PC-3 (cell line): ENCODE measurements around the gene PIP5K1C. TPM values are rescaled to one million over a fixed set of nuclear protein-coding genes. Genes with fewer than 3 reads are reported as not detected.

Experiments used
- ATAC-seq: fragments of 200-7000 bp; cut with Tn5 transposase; 2 replicates; pipeline ENCODE4 v1.9.1; 2020; ENCODE audit warnings: mild to moderate bottlenecking, moderate library complexity
- BruUV-seq: library from RNA; stranded (reverse); fragments of 400-500 nt; replicated peaks from 2 replicates; lab custom pipeline; 2021; lab: Mats Ljungman, UMichigan
- CTCF ChIA-PET: fragments of 300-600 bp; sonication (Branson Sonifier 250); formaldehyde crosslinking; loops from one replicate; lab custom pipeline; 2022; ENCODE audit warnings: antibody characterized with exemption; lab: Charles Lee
- POLR2A ChIA-PET: fragments of 300-600 bp; sonication (Branson Sonifier 250); formaldehyde crosslinking; loops from one replicate; lab custom pipeline; 2022; ENCODE audit warnings: antibody characterized with exemption; ENCODE audit not compliant: unreplicated experiment; lab: Charles Lee
- DNase-seq: peaks from one replicate; pipeline ENCODE4 v3.0.0-alpha.2; 2015
- H2AFZ ChIP-seq: fragments of 300-600 bp; sonication (generic); 2 replicates; pipeline ENCODE4 v1.6.0; 2016; ENCODE audit warnings: antibody characterized with exemption, low read length
- H3F3A ChIP-seq: fragments of 300-600 bp; sonication (generic); one replicate; pipeline ENCODE4 v1.6.0; 2017; ENCODE audit warnings: antibody characterized with exemption, low read length, control low read depth, mild to moderate bottlenecking; ENCODE audit not compliant: unreplicated experiment
- H3K27ac ChIP-seq: fragments of 300-600 bp; sonication (generic); 2 replicates; pipeline ENCODE4 v1.5.1; 2016; ENCODE audit warnings: mild to moderate bottlenecking, low read length
- H3K27me3 ChIP-seq: fragments of 300-600 bp; sonication (generic); 2 replicates; pipeline ENCODE4 v1.6.1; 2016; ENCODE audit warnings: low read length, mixed read lengths
- H3K36me3 ChIP-seq: fragments of 300-600 bp; sonication (generic); 2 replicates; pipeline ENCODE4 v1.6.1; 2016; ENCODE audit warnings: low read depth, mixed run types, low read length, mixed read lengths
- H3K4me1 ChIP-seq: fragments of 300-600 bp; sonication (generic); 2 replicates; pipeline ENCODE4 v1.5.1; 2016; ENCODE audit warnings: low read length; ENCODE audit not compliant: insufficient read depth
- H3K4me2 ChIP-seq: fragments of 300-600 bp; sonication (generic); 2 replicates; pipeline ENCODE4 v1.6.0; 2016; ENCODE audit warnings: low read length
- H3K4me3 ChIP-seq: fragments of 300-600 bp; sonication (generic); 2 replicates; pipeline ENCODE4 v1.5.1; 2016; ENCODE audit warnings: mild to moderate bottlenecking, low read length, mixed read lengths
- H3K79me2 ChIP-seq: fragments of 300-600 bp; sonication (generic); 2 replicates; pipeline ENCODE4 v1.6.1; 2017; ENCODE audit warnings: low read length, mixed read lengths
- H3K9ac ChIP-seq: fragments of 300-600 bp; sonication (generic); 2 replicates; pipeline ENCODE4 v1.6.0; 2016; ENCODE audit warnings: mild to moderate bottlenecking, low read length
- H3K9me2 ChIP-seq: fragments of 300-600 bp; sonication (generic); replicated peaks from 2 replicates; pipeline ENCODE4 v1.6.1; 2016; ENCODE audit warnings: mixed run types, low read length, mixed read lengths
- H3K9me3 ChIP-seq: fragments of 300-600 bp; sonication (generic); 2 replicates; pipeline ENCODE4 v1.6.1; 2016; ENCODE audit warnings: low read length, mixed read lengths
- H4K20me1 ChIP-seq: fragments of 300-600 bp; sonication (generic); 2 replicates; pipeline ENCODE4 v1.6.1; 2016; ENCODE audit warnings: low read length, mixed read lengths
- CTCF ChIP-seq: fragments of 300-600 bp; sonication (generic); conservative IDR thresholded peaks from 2 replicates; pipeline ENCODE4 v1.5.1; 2017; ENCODE audit warnings: antibody characterized with exemption, low read depth, mild to moderate bottlenecking, low read length
- EZH2 ChIP-seq: fragments of 300-600 bp; sonication (generic); IDR thresholded peaks from one replicate; pipeline ENCODE4 v1.6.1; 2017; ENCODE audit warnings: antibody characterized with exemption, mild to moderate bottlenecking, low read length; ENCODE audit not compliant: unreplicated experiment
- EZH2phosphoT487 ChIP-seq: fragments of 300-600 bp; sonication (generic); IDR thresholded peaks from 2 replicates; pipeline ENCODE4 v1.6.1; 2018; ENCODE audit warnings: mild to moderate bottlenecking, antibody characterized with exemption, low read length, borderline replicate concordance
- intact Hi-C: fragments of 100-400 bp; cut with micrococcal nuclease; formaldehyde crosslinking; loops from 2 replicates; pipeline ENCODE4 v1.9.0; 2023
- total RNA-seq: library from RNA; depleted of rRNA; stranded (reverse); fragments of >200 nt; gene quantifications from 2 replicates; pipeline ENCODE4 v1.2.3, GENCODE V29; 2014

The PIP5K1C gene
- total RNA-seq, 1 experiment from 2014 or later, result 16.1 TPM

GRCh38 chr19:3698386-3698950, 1.8 kb downstream of the PIP5K1C start:
- ChIA-PET CTCF (no interaction called here), POLR2A (no interaction called here)
- no peaks in the 10 kb centered on the region for H4K20me1 ChIP-seq
- no peak overlapping the region for H3K4me3 ChIP-seq
- DNase-seq, result no peak
- peaks cover 39% of the 10 kb centered on the region for H3K79me2 ChIP-seq
- no peaks in the 10 kb centered on the region for H3F3A ChIP-seq
- no peaks in the 10 kb centered on the region for H3K9me2 ChIP-seq
- no peaks in the 10 kb centered on the region for H3K27me3 ChIP-seq
- peak overlapping the region; percentile 31; the same call in 1 of the 2 replicates for H3K4me2 ChIP-seq
- intact Hi-C loops, result no loop called here
- no peak overlapping the region for H3K27ac ChIP-seq
- TF ChIP-seq EZH2, result no peak
- TF ChIP-seq CTCF, result no peak
- TF ChIP-seq EZH2phosphoT487, result no peak
- H3K36me3 ChIP-seq, result no peaks in the 10 kb centered on the region
- no peak overlapping the region for H3K9ac ChIP-seq
- BruUV-seq, result no TSS peak
- no peak overlapping the region for H2AFZ ChIP-seq
- ATAC-seq, result no peak
- H3K9me3 ChIP-seq, result no peaks in the 10 kb centered on the region
- no peaks in the 10 kb centered on the region for H3K4me1 ChIP-seq

- Histone ChIP-seq H3K27ac (no peak overlapping the region), H3K79me2 (peaks cover 43% of the 10 kb centered on the region), H3K9ac (no peak overlapping the region), H2AFZ (no peak overlapping the region), H3K9me2 (no peaks in the 10 kb centered on the region), H3K4me3 (no peak overlapping the region), H3K27me3 (no peaks in the 10 kb centered on the region), H3K9me3 (no peaks in the 10 kb centered on the region), H4K20me1 (no peaks in the 10 kb centered on the region), H3K4me1 (no peaks in the 10 kb centered on the region), H3K4me2 (no peak overlapping the region), H3K36me3 (no peaks in the 10 kb centered on the region), H3F3A (no peaks in the 10 kb centered on the region)
- intact Hi-C loops, result no loop called here
- TF ChIP-seq EZH2, result no peak
- TF ChIP-seq CTCF, result no peak
- no peak for TF ChIP-seq EZH2phosphoT487
- CTCF ChIA-PET, result no interaction called here
- DNase-seq (no peak), ATAC-seq (no peak)
- POLR2A ChIA-PET, result no interaction called here
- no TSS peak for BruUV-seq
Observed at GRCh38 chr19:3697671-3698385, 2.4 kb downstream of the PIP5K1C start.

GRCh38 chr19:3697094-3697493, 3.2 kb downstream of the PIP5K1C start:
- intact Hi-C loops, result no loop called here
- no peak overlapping the region for H3K27ac ChIP-seq
- H3K9me2 ChIP-seq, result no peaks in the 10 kb centered on the region
- H2AFZ ChIP-seq, result no peak overlapping the region
- BruUV-seq, result no TSS peak
- H3K4me3 ChIP-seq, result no peak overlapping the region
- no peak overlapping the region for H3K9ac ChIP-seq
- H4K20me1 ChIP-seq, result no peaks in the 10 kb centered on the region
- no peaks in the 10 kb centered on the region for H3K36me3 ChIP-seq
- ChIA-PET POLR2A (no interaction called here), CTCF (no interaction called here)
- H3K9me3 ChIP-seq, result no peaks in the 10 kb centered on the region
- H3K4me2 ChIP-seq, result no peak overlapping the region
- TF ChIP-seq EZH2 (no peak), EZH2phosphoT487 (no peak), CTCF (no peak)
- H3K27me3 ChIP-seq, result no peaks in the 10 kb centered on the region
- peaks cover 44% of the 10 kb centered on the region for H3K79me2 ChIP-seq
- DNase-seq (no peak), ATAC-seq (no peak)
- H3F3A ChIP-seq, result no peaks in the 10 kb centered on the region
- no peaks in the 10 kb centered on the region for H3K4me1 ChIP-seq
